ENCODE data around the gene PANK3. TPM values are rescaled to one million over a fixed set of nuclear protein-coding genes. Genes with fewer than 3 reads are reported as not detected.
"Not testable (repeated sequence)": the region's sequence is repeated elsewhere in the genome, so short reads cannot be mapped to it uniquely, and the experiment has no call there.

Gene PANK3
- total RNA-seq, 2 donors from 2014 or later, result 38.2 to 42.0 TPM

DNA sequence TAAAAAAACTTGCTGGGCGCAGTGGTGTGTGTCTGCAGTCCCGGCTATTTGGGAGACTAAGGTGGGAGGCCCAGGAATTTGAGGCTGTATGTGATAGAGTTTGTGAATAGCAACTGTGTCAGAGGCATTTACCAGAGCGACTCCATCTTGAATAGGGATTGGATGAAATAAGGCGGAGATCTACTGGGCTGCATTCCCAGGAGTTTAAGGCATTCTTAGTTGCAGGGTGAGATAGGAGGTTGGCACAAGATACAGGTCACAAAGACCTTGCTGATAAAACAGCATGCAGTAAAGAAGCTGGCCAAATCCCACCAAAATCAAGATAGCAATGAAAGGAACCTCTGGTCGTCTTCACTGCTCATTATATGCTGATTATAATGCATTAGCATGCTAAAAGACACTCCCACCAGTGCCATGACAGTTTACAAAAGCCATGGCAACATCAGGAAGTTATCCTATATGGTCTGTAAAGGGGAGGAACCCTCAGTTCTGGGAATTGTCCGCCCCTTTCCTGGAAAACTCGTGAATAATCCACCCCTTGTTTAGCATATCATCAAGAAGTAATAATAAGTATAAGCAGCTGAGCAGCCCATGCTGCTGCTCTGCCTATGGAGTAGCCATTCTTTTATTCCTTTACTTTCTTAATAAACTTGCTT lies 1.8 kb upstream of the PANK3 start:
- H3K27me3 Mint-ChIP-seq; ATAC-seq (replicated peaks); H3K9me3 Mint-ChIP-seq; H3K27ac Mint-ChIP-seq: not testable (repeated sequence)
- peak overlapping the region; percentile 88 for H3K4me3 Mint-ChIP-seq
- H3K36me3 Mint-ChIP-seq (ENCODE audit: low read depth), result peaks cover 17% of the 10 kb centered on the region
- H3K4me1 Mint-ChIP-seq, result peaks cover 16% of the 10 kb centered on the region

GRCh38 chr5:168580227-168580508 lies 1.0 kb upstream of the PANK3 start:
- peaks cover 18% of the 10 kb centered on the region for H3K36me3 Mint-ChIP-seq (ENCODE audit: low read depth)
- no peaks in the 10 kb centered on the region for H3K27me3 Mint-ChIP-seq
- H3K4me1 Mint-ChIP-seq, result peaks cover 24% of the 10 kb centered on the region
- H3K9me3 Mint-ChIP-seq, result no peaks in the 10 kb centered on the region
- ATAC-seq (replicated peaks), result no peak
- peak overlapping the region; percentile 88 for H3K4me3 Mint-ChIP-seq
- H3K27ac Mint-ChIP-seq, result peak overlapping the region; percentile 96

DNA sequence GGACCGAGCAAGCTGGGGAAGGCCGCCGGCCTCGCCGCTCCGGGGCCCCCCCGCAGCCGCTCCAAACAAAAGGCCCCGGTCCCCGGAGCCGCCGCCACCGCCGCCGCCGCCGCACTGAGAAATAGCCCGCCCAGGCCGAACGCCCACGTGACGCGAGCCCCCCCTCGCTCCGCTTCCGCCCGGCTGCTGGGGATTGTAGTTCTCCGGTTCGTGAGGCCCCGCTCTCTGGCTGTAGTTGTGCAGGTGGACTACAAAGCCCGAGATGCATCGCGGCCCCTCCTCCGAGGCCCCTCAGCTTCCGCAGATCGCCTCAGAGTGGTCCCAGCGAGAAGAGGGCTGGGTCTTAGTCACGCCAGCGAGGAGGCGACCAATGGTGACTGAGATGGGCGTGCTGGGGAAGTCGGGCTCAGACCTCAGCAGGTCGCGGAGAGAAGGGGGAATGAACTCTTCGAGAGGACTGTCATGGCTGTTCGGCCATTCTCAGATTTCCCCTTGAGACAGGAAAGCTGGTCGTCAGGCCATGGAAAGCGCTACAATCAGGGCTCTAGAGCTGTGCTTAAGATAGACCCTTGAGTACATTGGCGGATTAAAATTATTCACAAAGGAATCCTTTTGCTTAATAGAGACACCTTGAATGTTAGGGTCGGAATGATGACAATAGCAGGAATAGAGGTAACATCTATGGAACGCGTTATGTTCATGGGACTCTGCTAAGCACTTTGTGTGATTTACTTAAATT lies 489 bp upstream of the PANK3 start:
- peak; percentile 97 for ATAC-seq (replicated peaks)
- Mint-ChIP-seq H3K4me1 (peaks cover 25% of the 10 kb centered on the region), H3K27me3 (no peaks in the 10 kb centered on the region), H3K27ac (peak overlapping the region; percentile 96), H3K36me3 (ENCODE audit: low read depth) (peaks cover 22% of the 10 kb centered on the region), H3K9me3 (no peaks in the 10 kb centered on the region), H3K4me3 (peak overlapping the region; percentile 88)

DNA sequence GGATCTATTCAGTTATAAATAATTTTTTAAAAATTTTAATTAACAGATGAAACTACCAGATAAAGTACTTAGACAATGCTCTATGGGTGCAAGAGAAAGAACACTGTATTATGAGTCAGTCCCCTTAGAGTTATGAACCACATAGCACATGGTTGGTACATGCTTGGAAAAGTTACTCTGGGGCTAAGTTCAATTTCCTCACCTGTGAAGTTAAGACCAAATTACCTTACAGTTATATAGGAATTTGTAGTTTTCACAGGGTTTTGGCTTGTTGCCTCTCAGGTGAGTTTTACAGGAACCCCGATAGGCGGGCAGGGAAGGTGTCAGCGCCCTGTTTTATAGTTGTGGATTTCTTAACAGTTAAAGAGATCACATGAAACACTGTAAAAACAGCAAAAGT lies 1.2 kb downstream of the PANK3 start:
- Mint-ChIP-seq H3K9me3 (no peaks in the 10 kb centered on the region), H3K27ac (peak overlapping the region; percentile 96), H3K27me3 (no peaks in the 10 kb centered on the region), H3K4me1 (peaks cover 25% of the 10 kb centered on the region), H3K4me3 (peak overlapping the region; percentile 88), H3K36me3 (ENCODE audit: low read depth) (peaks cover 22% of the 10 kb centered on the region)
- no peak for ATAC-seq (replicated peaks)

GRCh38 chr5:168575391-168576372 lies 3.5 kb downstream of the PANK3 start:
- no peak for ATAC-seq (replicated peaks)
- Mint-ChIP-seq H3K4me1 (peaks cover 31% of the 10 kb centered on the region), H3K9me3 (no peaks in the 10 kb centered on the region), H3K27ac (no peak overlapping the region), H3K4me3 (peak overlapping the region; percentile 17), H3K36me3 (ENCODE audit: low read depth) (peaks cover 33% of the 10 kb centered on the region), H3K27me3 (no peaks in the 10 kb centered on the region)

DNA sequence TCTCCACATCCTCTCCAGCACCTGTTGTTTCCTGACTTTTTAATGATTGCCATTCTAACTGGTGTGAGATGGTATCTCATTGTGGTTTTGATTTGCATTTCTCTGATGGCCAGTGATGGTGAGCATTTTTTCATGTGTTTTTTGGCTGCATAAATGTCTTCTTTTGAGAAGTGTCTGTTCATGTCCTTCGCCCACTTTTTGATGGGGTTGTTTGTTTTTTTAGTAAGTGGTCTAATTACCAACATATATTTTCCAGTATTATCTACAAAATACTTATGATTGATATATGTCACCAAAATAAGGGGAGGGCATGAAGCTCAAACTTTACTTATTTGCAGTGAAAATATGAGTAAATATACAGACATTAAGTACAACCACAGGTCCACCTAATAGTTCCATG lies 5.0 kb downstream of the PANK3 start:
- not testable (repeated sequence) for H3K4me3 Mint-ChIP-seq; H3K9me3 Mint-ChIP-seq; H3K27ac Mint-ChIP-seq; ATAC-seq (replicated peaks); H3K27me3 Mint-ChIP-seq
- Mint-ChIP-seq H3K36me3 (ENCODE audit: low read depth) (peaks cover 45% of the 10 kb centered on the region), H3K4me1 (peaks cover 26% of the 10 kb centered on the region)

DNA sequence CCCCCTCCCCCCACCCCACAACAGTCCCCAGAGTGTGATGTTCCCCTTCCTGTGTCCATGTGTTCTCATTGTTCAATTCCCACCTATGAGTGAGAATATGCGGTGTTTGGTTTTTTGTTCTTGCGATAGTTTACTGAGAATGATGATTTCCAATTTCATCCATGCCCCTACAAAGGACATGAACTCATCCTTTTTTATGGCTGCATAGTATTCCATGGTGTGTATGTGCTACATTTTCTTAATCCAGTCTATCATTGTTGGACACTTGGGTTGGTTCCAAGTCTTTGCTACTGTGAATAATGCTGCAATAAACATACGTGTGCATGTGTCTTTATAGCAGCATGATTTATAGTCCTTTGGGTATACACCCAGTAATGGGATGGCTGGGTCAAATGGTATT lies 5.5 kb downstream of the PANK3 start:
- not testable (repeated sequence) for H3K27ac Mint-ChIP-seq; ATAC-seq (replicated peaks); H3K27me3 Mint-ChIP-seq; H3K9me3 Mint-ChIP-seq; H3K4me3 Mint-ChIP-seq
- Mint-ChIP-seq H3K36me3 (ENCODE audit: low read depth) (peaks cover 49% of the 10 kb centered on the region), H3K4me1 (peaks cover 26% of the 10 kb centered on the region)

- ATAC-seq (replicated peaks), result no peak
- peaks cover 13% of the 10 kb centered on the region for H3K4me1 Mint-ChIP-seq
- no peak overlapping the region for H3K27ac Mint-ChIP-seq
- no peak overlapping the region for H3K4me3 Mint-ChIP-seq
- no peaks in the 10 kb centered on the region for H3K27me3 Mint-ChIP-seq
- H3K36me3 Mint-ChIP-seq (ENCODE audit: low read depth), result peaks cover 62% of the 10 kb centered on the region
- H3K9me3 Mint-ChIP-seq, result no peaks in the 10 kb centered on the region
Measured at GRCh38 chr5:168570490-168571328, 8.5 kb downstream of the PANK3 start.

- Mint-ChIP-seq H3K27me3 (no peaks in the 10 kb centered on the region), H3K36me3 (ENCODE audit: low read depth) (peaks cover 75% of the 10 kb centered on the region), H3K4me1 (peaks cover 6% of the 10 kb centered on the region), H3K27ac (no peak overlapping the region), H3K9me3 (no peaks in the 10 kb centered on the region), H3K4me3 (no peak overlapping the region)
- ATAC-seq (replicated peaks), result no peak
Measured at GRCh38 chr5:168568738-168569137, 10.4 kb downstream of the PANK3 start.

- no peak overlapping the region for H3K27ac Mint-ChIP-seq
- ATAC-seq (replicated peaks), result no peak
- H3K4me1 Mint-ChIP-seq, result no peaks in the 10 kb centered on the region
- no peaks in the 10 kb centered on the region for H3K9me3 Mint-ChIP-seq
- H3K36me3 Mint-ChIP-seq (ENCODE audit: low read depth), result peaks cover 98% of the 10 kb centered on the region
- H3K27me3 Mint-ChIP-seq, result no peaks in the 10 kb centered on the region
- no peak overlapping the region for H3K4me3 Mint-ChIP-seq
Measured at GRCh38 chr5:168563959-168564358, 15.2 kb downstream of the PANK3 start.

- no peaks in the 10 kb centered on the region for H3K4me1 Mint-ChIP-seq
- no peak overlapping the region for H3K4me3 Mint-ChIP-seq
- no peaks in the 10 kb centered on the region for H3K9me3 Mint-ChIP-seq
- no peak for ATAC-seq (replicated peaks)
- no peak overlapping the region for H3K27ac Mint-ChIP-seq
- H3K27me3 Mint-ChIP-seq, result no peaks in the 10 kb centered on the region
- peaks cover 98% of the 10 kb centered on the region for H3K36me3 Mint-ChIP-seq (ENCODE audit: low read depth)
Measured at GRCh38 chr5:168562279-168562678, 16.9 kb downstream of the PANK3 start.

DNA sequence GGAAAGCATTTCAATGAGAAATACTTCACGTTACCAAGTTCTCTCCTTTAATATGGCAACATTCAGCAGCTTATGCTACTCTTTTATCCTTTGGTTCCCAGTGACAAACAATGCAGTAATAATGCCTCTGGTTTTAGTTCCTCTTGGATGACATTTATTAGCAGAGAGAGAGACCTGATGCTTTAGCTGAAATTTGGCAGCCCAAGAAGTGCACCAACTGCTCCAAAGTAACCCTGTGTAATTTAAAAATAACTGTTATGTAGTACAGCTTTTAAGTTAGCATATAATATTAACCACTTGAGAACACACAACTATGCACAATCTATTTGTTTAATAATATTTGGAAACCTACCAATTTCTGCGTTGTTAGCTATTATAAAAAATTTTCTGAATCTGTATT lies 21.8 kb downstream of the PANK3 start:
- Mint-ChIP-seq H3K27ac (no peak overlapping the region), H3K4me1 (peaks cover 7% of the 10 kb centered on the region), H3K4me3 (no peak overlapping the region), H3K36me3 (ENCODE audit: low read depth) (peaks cover 100% of the 10 kb centered on the region), H3K27me3 (no peaks in the 10 kb centered on the region), H3K9me3 (no peaks in the 10 kb centered on the region)
- no peak for ATAC-seq (replicated peaks)

GRCh38 chr5:168553377-168554130 lies 25.6 kb downstream of the PANK3 start:
- Mint-ChIP-seq H3K9me3 (no peaks in the 10 kb centered on the region), H3K4me1 (peaks cover 11% of the 10 kb centered on the region), H3K27ac (no peak overlapping the region), H3K4me3 (no peak overlapping the region), H3K36me3 (ENCODE audit: low read depth) (peaks cover 91% of the 10 kb centered on the region), H3K27me3 (no peaks in the 10 kb centered on the region)
- no peak for ATAC-seq (replicated peaks)

Measured in activated T-helper 17 cell treated with anti-CD3 and anti-CD28 coated beads, Interleukin-2, amount 50 U/mL, for 72 hours (primary cell).